HG02870 (cell line): Measurements from ENCODE around the gene UNC50.
"Not testable (repeated sequence)": the region's sequence is repeated elsewhere in the genome, so short reads cannot be mapped to it uniquely, and the experiment has no call there.

ENCODE experiments used
- ATAC-seq: cut with Tn5 transposase; IDR thresholded peaks from one replicate; pipeline ENCODE4 v1.9.1; 2021; ENCODE audit warnings: mild to moderate bottlenecking, moderate library complexity; ENCODE audit not compliant: unreplicated experiment

The UNC50 gene

DNA sequence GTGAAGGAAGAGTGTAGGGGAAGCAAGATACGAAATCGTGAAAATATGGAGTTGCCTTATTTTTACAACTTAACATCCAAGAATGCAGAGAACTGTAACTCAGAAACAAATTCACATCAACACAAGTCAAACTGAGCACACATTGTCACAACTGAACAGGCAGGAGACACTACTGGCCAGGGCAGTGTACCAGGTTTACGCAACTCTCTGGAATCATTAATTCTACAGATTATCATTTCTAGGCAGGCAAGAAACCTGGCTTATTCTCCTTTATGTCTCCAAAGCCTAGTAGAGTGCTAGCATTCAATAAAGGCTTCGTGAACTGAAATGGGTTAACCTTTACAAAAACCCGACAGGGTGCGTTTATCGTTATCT, 661 bp upstream of the UNC50 start:
- no peak for ATAC-seq

DNA sequence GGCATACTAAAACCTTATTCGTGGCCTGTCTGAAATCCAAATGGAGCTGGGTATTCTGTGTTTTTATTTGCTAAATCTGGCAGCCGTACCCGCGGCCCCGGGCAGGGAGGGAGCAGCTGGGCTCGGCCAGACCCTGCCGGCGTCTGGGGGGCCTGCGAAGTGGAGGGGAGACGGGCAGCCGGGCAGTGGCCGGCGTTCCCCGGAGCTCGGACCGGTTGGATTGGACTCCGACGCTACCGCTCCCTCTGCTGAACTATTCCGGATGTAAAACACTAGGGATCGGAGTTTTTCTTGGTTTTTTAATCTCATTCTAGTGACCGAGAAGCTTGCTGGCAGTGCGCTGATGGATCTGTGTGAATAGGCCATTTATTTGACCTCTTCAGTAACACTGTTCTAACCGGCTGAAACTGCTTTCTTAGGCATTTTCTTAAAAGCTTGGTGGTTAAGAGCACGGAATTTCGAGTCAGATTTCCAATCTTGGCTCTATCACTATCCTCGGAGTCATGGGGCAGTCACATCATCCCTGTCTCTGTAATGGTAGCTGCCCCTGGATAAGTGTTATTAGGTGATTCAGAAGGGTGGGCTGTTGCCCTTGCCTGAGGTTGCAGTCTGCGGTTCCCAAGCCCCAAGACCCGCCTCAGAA, 694 bp downstream of the UNC50 start:
- ATAC-seq = no peak

DNA sequence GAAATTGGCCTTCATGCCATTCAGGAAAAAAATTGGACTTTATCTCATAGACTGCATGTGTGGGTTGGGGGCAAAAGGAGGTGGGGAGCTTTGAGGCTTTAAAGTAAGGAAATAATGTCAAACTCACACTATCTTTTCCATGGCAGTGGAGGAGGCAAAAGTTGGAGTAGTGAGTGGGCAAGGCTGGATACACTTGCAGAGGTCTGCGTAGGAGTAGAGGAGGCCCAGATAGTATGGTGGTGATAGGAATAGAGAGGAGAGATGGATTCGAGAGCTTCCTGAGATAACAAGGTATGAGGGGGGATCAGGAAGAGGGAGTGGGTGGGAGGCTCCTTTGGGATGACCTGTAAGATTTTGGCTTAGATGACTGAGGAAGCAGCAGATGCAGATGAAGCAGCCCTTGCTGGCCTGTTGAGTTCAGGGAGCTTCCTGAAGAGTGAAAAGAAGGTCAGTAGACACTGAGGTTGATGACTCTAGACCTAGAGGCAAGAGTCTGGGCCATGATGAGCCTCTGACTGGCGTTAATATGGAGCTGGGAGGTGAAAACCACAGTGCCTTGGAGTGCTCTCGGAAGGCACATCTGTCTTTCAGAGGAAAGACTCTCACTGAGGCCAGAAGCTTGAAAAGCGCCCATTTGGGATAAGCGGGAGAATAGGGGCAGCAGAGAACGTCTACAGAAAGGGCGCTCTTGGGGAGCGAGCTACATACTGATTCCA, 5.8 kb downstream of the UNC50 start:
- ATAC-seq = no peak

DNA sequence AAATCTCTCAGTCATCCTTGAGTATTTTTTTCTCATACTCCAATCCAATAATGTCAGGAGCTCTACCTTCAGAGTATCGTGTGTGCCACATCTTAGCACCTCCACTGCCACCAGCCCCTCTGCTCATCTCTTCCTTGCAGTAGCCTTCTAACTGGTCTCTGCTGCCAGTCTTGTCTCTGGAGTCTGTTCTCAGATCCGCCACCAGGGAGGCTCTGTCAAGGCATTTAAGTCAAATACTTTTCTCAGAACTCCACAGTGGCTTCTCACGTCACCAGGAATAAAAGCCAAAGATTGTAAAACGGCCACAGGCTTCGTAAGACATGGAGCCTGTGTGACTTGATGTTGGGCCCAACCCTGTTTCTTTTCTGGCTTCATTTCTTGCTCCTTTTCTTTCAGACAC, 7.1 kb downstream of the UNC50 start:
- ATAC-seq = no peak

DNA sequence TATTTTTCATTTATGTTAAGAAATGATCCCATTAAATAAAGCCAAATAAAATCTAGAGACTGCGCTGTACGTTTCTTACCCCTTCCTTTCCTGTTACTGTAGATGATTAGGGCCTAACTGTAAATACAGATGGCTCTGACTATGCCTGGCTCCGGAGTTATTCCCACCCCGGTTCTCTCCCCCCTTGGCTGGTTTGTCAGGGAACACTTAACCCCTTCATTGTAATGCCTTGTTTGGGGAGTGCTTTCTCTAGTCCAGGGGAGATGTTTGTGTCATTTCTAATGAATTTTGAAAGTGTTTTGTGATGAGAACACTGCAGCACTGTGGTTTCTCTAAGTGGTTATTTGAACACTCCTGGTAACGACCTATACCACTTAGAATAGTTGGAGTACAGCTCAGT, 8.8 kb downstream of the UNC50 start:
- no peak for ATAC-seq

DNA sequence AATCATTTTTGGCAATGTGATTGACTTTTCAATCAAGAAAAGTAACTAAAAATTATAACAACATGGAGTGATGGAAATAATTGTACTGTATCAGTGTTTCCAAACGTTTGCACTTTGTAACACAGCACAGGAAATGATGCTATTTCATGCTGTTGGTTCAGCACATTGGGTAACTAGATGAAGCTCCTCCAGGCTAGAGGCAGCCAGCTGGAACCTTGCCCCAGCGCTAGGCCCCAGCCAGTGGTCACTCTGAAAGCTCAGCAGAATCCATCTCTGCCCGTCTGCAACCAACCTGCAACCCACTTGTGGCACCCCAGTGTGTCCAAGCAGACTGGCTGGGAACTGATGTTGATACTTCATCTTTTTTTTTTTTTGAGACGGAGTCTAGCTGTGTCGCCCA, 15.3 kb downstream of the UNC50 start:
- ATAC-seq = no peak

DNA sequence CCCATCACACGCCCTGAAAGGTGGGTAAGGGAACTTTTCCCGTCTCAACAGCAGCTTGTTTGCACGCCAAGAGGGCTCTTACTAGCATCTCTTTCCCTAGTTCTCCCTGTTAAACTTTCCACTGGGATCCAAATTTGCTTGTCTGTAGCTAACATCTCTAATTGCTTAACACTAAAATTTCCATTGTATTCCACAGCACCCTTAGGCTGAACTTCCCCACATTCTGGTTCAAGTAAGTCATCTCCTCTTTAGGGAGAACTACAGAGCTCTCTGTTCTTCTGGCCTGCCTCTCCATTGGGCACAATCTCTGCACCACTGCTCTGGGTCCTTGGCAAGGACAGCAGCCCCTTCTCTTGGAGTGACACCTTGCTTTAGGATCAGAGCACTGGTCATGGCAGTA, 24.0 kb downstream of the UNC50 start:
- ATAC-seq = no peak

DNA sequence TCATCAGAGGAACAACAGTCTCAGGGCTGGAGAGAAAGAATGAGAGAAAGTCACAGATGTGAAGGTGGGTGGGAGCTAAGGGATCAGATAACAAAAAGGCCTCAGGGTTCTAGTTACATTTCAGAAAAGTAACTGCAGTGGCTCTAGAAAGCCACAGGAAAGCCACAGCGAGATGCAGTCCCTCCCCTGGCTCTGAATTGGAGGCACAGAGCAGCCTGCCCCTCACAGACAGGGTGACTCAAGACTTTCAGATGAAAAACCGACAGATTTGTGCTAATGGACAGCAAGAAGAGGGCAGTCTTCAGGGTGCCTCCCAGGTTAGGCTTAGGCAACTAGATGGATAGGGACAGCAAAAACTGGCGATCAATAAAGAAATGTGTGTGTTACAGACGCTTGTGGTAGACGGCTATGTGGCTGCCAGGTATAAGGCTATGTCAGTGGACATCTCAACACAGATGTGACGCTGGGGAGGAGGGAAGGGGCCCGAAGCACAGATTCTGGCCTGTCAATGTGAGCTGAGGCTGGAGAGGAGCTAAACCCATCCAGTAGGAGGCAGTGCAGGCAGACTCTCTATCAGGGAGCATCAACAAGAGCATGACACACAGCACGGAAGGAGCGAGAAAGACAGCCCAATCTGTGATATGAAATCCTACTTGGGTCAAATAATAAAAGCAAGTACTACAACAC, 26.2 kb downstream of the UNC50 start:
- no peak for ATAC-seq

DNA sequence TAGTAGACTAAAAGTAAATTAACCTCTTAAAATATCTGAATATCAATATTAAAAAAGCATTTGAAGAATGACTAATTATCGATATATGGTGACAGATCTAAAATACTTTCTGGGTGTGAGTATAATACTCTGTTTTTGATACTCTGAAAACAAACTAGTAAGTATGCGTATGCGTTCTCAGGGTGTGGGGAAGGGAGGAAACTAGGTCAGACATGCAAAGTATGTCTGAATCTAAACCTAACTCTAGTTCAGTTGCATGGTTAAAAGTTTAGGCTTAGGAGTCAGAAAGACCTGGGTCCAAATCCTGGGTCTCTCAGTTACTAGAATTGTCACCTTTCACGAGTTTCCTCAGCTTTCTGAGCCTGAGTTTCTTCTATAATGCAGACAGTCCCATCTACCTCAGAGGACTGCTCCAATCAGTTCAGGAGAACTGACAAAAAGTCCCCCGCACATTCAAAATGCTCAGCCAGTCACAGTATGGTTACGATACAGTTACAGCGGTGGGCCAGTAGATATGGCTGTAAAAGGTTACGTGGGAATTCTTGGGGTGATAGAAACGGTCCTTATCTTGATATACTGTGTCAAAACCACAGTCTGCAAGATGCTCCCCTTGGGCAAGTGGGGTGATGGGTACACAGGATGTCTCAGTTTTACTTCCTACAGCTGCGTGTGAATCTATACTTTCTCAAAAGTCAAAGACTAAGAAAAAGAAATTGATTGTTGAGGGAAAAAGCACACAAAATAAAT, 29.2 kb downstream of the UNC50 start:
- ATAC-seq = peak; percentile 67

DNA sequence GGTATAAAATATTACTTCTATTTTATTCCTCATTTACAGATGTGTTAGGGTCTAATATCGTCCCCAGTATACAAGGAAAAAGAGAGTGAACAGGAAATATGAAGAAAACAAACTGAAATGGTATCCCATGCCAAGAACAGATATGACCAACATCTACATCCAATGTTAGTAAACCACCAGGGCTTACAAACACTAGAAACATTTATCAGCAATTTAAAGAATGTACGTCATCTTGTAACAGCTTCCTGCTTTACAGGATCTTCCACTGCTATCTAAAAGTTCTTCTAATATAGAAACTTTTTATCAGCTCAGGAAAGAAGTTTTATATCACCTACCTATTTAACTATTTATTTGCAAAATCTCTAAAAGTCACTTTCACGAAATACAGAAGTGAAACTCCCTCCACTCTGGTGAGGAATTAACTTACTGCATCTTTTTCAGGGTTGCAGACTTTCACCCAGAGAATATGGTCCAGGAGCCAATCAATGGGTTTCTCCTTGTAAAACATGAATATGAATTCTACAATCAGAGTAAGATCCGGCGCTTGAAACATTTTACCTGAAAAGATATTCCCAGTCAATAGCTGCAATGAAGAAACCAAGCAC, 35.2 kb downstream of the UNC50 start:
- no peak for ATAC-seq

DNA sequence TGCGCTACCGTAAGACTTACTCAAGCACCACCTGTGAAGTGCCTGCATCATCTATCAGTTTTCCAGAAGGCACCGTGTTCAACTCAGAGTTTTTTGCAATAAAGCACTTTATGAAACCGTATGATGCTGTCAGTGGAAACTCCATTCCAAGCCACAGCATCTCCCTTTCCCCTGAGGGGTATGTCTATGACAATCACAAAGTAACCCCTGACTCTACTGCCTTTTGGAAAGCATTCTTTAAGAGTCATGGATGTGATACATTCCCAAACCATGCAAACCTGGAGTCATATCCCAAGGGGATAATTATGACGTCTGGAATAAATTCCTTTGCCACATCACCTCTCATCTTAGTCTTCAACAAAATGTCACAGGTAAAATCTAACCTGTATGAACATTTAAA, 39.2 kb downstream of the UNC50 start:
- ATAC-seq = no peak

DNA sequence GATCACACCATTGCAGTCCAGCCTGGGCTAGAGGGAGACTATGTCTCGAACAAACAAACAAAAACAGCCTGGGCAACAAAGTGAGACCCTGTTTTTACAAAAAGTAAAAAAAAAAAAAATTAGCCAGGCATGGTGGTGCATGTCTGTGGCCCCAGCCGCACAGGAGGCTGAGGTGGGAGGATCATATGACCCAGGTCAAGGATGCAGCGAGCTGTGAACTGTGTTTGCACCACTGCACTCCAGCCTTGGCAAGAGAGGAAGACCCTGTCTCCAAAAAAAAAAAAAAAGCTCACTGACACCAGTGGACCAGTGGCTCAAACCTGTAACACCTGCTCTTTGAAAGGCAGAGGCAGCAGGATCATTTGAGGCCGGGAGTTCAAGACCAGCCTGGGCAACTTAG, 40.1 kb downstream of the UNC50 start:
- no peak for ATAC-seq

DNA sequence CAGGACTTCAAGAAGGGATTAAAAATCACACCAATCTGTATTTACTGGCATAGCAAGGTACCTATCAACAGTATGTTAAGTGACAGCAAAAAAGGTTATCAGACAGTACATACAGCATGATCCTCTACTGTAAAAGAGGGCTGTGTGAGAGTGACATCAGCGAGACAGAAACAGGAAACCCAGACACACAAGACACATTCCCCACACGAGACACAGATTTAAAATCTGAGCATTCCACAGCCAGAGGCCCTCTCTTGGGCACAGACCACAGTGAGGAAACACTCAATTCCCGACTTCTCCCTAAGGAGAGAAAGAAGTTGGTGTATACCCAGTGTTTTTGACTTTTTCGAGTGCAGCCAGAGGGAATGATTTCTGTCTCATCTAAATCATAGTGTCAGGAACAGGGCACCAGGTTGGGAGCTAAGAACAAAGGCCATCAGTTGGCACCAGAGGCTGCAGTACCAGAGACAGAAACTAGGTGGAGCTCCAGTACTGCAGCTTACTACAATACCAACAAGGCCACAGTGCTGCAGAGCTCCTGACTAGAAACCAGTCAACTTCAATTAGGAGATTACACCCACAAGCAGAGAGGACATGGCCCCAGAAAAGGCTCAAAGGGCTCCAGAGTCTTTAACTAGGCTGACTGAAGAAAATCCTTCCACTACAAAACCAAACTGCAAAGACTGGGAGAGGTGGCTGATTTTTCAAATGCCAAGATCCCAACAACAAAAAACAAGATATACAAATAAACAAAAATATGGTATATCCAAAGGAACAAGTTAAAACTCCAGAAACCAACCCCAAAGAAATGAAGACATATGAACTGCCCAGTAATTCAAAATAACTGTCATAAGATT, 41.0 kb downstream of the UNC50 start:
- peak; percentile 66 for ATAC-seq

DNA sequence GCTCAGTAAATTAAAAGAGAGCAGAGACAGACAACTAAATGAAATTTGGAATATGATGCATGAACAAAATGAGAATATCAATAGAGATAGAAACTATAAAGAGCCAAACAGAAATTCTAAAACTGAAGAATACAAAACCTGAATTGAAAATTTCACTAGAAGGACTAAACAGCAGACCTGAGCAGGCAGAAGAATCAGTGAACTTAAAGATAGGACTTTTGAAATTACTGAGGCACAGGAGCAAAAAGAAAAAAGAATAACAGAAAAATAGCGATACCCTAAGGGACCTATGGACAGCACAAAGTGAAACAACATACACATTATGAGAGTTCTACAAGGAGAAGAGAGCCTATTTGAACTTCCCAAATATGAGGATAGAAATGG, 41.6 kb downstream of the UNC50 start:
- ATAC-seq = no peak

DNA sequence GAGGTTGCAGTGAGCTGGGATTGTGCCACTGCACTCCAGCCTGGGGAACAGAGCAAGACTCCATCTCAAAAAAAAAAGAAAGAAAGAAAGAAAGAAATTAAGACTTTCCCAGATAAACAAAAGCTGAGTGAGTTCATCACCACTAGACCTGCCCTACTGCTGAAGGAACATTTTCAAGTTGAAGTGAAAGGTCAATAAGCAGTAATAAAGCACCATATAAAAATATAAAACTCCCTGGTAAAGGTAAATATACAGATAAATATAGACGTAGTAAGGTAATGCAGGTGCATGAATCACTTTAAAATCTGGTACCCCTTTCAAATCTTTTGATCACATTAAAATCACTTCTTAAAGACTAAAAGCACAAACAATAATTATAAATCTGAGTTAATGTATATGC, 42.6 kb downstream of the UNC50 start:
- no peak for ATAC-seq

DNA sequence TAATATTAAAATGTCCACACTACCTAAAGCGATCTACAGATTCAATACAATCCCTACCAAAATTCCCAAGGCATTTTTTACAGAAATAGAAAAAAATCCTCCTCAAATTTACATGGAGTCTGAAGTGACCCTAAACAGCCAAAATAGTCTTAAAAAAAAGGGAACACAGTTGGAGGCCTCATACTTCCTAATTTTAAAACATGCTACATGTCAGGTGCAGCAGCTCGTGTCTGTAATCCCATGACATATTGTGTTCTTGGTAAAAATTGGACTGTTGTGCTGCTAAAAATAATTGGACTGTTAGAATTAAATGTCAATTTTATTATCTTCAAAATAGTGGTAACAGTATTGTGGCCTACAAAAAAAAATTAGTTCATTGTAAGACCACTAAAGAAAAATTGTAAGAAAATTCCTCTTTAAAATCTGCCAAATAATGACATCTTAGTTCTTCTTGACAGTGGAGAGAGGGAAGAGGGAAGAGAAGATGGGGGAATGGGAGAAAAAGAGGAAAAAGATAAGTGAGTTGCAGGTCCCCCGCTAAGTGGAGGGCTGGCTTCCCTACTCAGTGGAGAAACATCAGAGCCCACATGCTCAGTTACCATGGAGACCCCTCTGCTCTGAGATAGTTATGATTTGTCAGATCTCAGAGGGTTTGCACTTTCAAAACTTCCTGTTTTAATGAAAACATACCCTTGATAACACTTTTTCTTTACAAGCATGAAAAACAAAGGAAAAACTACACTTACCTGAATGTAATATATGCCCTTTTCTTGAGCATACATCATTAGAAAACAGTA, 46.5 kb downstream of the UNC50 start:
- no peak for ATAC-seq

DNA sequence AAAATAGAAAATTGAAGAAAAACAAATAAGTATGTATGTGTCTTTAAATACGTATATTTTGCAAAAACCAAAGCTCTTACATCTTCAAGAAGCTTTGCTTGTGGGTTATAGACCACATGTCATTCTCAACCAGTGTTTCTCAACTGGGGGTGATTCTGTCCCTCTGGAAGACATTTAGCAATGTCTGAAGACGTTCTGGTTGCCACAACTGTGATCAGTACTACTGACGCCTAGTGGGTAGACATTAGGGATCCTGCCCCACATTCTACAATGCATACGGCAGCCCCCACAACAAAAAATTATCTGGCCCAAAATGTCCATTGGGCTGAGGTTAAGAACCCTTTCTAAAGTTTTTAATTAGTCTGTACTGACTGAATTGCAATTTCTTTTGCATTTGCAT, 48.4 kb downstream of the UNC50 start:
- no peak for ATAC-seq

DNA sequence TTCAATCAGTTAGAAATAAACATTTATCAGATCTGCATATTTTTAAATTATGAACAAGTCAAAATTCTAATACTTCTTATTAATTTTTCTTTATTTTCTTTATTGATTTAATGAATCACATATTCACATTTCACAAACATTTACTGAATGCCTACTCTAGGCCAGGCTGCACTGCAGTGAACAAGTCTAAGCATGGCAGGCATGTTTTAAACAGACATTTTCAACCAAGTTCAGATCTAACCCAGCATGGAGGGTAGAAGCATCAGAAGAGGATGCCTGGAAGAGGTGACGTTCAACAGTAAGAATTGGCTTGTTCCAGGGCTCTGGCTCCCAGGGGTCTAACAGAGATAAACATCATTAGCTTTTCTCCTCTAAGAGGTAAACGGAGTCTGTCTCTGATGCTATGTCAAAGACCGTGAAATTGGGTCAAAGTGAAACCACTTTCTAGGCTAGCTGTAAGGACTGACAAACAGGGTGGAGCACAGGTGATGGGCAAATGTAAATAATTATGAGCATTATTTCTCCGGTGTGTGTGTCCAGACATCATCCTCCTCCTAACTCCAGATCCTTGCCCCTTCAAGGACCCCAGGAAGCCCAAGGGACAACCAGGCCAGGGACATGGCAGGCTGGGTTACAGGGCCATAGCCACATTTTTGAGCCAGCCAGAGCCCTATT, 50.6 kb downstream of the UNC50 start:
- no peak for ATAC-seq

DNA sequence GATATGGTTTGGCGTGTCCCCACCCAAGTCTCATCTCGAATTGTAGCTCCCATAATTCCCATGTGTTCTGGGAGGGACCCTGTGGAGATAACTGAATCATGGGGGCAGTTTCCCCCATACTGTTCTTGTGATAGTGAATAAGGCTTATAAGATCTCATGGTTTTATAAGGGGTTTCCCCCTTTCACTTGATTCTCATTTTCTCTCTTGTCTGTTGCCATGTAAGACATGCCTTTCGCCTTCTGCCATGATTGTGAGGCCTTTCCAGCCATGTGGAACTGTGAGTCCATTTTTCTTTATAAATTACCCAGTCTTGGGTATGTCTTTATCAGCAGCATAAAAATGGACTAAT, 51.1 kb downstream of the UNC50 start:
- not testable (repeated sequence) for ATAC-seq
